HepG2 (cell line): ENCODE measurements around the gene CTNND2. TPM values are rescaled to one million over a fixed set of nuclear protein-coding genes. Genes with fewer than 3 reads are reported as not detected.

Experiments used
- ATAC-seq: fragments of 200-7000 bp; cut with Tn5 transposase; 3 replicates; pipeline ENCODE4 v1.9.1; 2020; ENCODE audit warnings: mild to moderate bottlenecking, moderate library complexity
- BruUV-seq: library from RNA; stranded (reverse); fragments of 400-500 nt; replicated peaks from 2 replicates; lab custom pipeline; 2021; lab: Mats Ljungman, UMichigan
- CTCF ChIA-PET: fragments of 300-600 bp; formaldehyde crosslinking; extraction: SDS; loops from one replicate; lab custom pipeline; 2021; ENCODE audit warnings: low total read pairs, inconsistent platforms, low intra/inter-chr PET ratio; lab: Yijun Ruan, JAX
- POLR2A ChIA-PET: fragments of 350-600 bp; sonication (Branson Sonifier 250); formaldehyde crosslinking; loops from one replicate; lab custom pipeline; 2020; ENCODE audit warnings: antibody characterized with exemption, inconsistent platforms; lab: Yijun Ruan, JAX
- DNase-seq: peaks from one replicate; pipeline ENCODE4 v3.0.0-alpha.2; 2015; ENCODE audit warnings: low spot score
- FAIRE-seq: peaks from 3 replicates; lab custom pipeline; 2011; peaks lifted over from hg19 to GRCh38; lab: Jason Lieb, UNC
- H2AFZ ChIP-seq: one replicate; pipeline ENCODE4 v1.6.1; 2011; ENCODE audit warnings: low read length, inconsistent platforms
- H3K27ac ChIP-seq: fragments of 300-600 bp; 3 replicates; pipeline ENCODE4 v1.8.0; 2011; ENCODE audit warnings: mixed run types, mild to moderate bottlenecking, mixed read lengths, low read length, inconsistent platforms; ENCODE audit not compliant: insufficient read depth; ENCODE audit errors: extremely low read length
- H3K27me3 ChIP-seq, 2 experiments: fragments of 200-600 bp in 1 of 2; 2 replicates in 1 of 2; 3 replicates in 1 of 2; pipeline versions ENCODE4 v1.6.0 to v1.8.0; 2011; ENCODE audit warnings: low read length in 2 of 2, mild to moderate bottlenecking in 2 of 2, moderate library complexity in 2 of 2, inconsistent platforms in 1 of 2; ENCODE audit not compliant: insufficient read depth in 2 of 2, control insufficient read depth in 1 of 2
- H3K36me3 ChIP-seq, 2 experiments: fragments of 200-600 bp in 1 of 2; replicated peaks in 1 of 2; 2 replicates in 1 of 2; 3 replicates in 1 of 2; pipeline versions ENCODE4 v1.5.1 to v1.8.0; 2011; ENCODE audit warnings: low read length in 2 of 2, inconsistent platforms in 1 of 2; ENCODE audit not compliant: insufficient read depth in 2 of 2, control insufficient read depth in 1 of 2
- H3K4me1 ChIP-seq: 2 replicates; pipeline ENCODE4 v1.5.1; 2012; ENCODE audit warnings: low read length, inconsistent platforms; ENCODE audit not compliant: insufficient read depth
- H3K4me2 ChIP-seq: 2 replicates; pipeline ENCODE4 v1.6.0; 2011; ENCODE audit warnings: low read depth, low read length, inconsistent platforms
- H3K4me3 ChIP-seq, 3 experiments: fragments of 200-600 bp in 1 of 3; sonication (generic), shearing (Covaris generic) in 1 of 3; replicated peaks in 1 of 3; 2 replicates each; pipeline ENCODE4 v1.5.1; 2011 to 2016; ENCODE audit warnings: low read length in 3 of 3, inconsistent platforms in 2 of 3, low read depth in 2 of 3, mild to moderate bottlenecking in 2 of 3, control low read depth in 1 of 3, mixed read lengths in 1 of 3; ENCODE audit not compliant: insufficient read depth in 1 of 3
- H3K79me2 ChIP-seq: one replicate; pipeline ENCODE4 v1.6.1; 2011; ENCODE audit warnings: low read length, inconsistent platforms; ENCODE audit not compliant: insufficient read depth
- H3K9ac ChIP-seq: 2 replicates; pipeline ENCODE4 v1.6.0; 2011; ENCODE audit warnings: mild to moderate bottlenecking, low read depth, low read length, inconsistent platforms; ENCODE audit not compliant: insufficient read depth
- H3K9me3 ChIP-seq: 2 replicates; pipeline ENCODE4 v1.5.1; 2012; ENCODE audit warnings: mild to moderate bottlenecking, low read length
- H4K20me1 ChIP-seq: 2 replicates; pipeline ENCODE4 v1.6.0; 2011; ENCODE audit warnings: inconsistent platforms, mild to moderate bottlenecking, low read length, moderate library complexity; ENCODE audit not compliant: insufficient read depth
- FOXC1 ChIP-seq: sonication (generic); formaldehyde crosslinking; IDR thresholded peaks from 2 replicates; pipeline ENCODE4 v1.8.0; 2022; ENCODE audit warnings: mild to moderate bottlenecking, missing genetic modification reagents, borderline replicate concordance
- FOXJ3 ChIP-seq: sonication (generic); formaldehyde crosslinking; IDR thresholded peaks from 2 replicates; pipeline ENCODE4 v1.4.0; 2020; ENCODE audit warnings: missing genetic modification reagents, mild to moderate bottlenecking, borderline replicate concordance
- RFX5 ChIP-seq: IDR thresholded peaks from 2 replicates; pipeline ENCODE4 v1.6.1; 2011; ENCODE audit warnings: low read depth, low read length, improper control_type of control experiment
- SIN3A ChIP-seq: IDR thresholded peaks from 2 replicates; pipeline ENCODE4 v1.6.1; 2011; ENCODE audit warnings: low read depth, mild to moderate bottlenecking, control low read depth, low read length, borderline replicate concordance
- SOX5 ChIP-seq: IDR thresholded peaks from 2 replicates; pipeline ENCODE4 v1.6.1; 2016; ENCODE audit warnings: borderline replicate concordance
- ZFYVE20 ChIP-seq: sonication (generic); formaldehyde crosslinking; IDR thresholded peaks from 2 replicates; pipeline ENCODE4 v1.8.0; 2023; ENCODE audit warnings: low read depth, mild to moderate bottlenecking, moderate library complexity, missing genetic modification reagents, borderline replicate concordance
- ZNF24 ChIP-seq: fragments of 450-650 bp; IDR thresholded peaks from 2 replicates; pipeline ENCODE4 v1.6.1; 2017; ENCODE audit warnings: antibody characterized with exemption, mild to moderate bottlenecking
- ZNF33B ChIP-seq: sonication (generic); formaldehyde crosslinking; IDR thresholded peaks from 2 replicates; pipeline ENCODE4 v1.5.1; 2020; ENCODE audit warnings: mild to moderate bottlenecking, missing genetic modification reagents
- ZNF34 ChIP-seq: sonication (generic); formaldehyde crosslinking; IDR thresholded peaks from 2 replicates; pipeline ENCODE4 v1.4.0; 2020; ENCODE audit warnings: mild to moderate bottlenecking, missing genetic modification reagents, borderline replicate concordance
- ZNF432 ChIP-seq: sonication (generic); formaldehyde crosslinking; IDR thresholded peaks from 2 replicates; pipeline ENCODE4 v1.5.0; 2020; ENCODE audit warnings: missing genetic modification reagents, mild to moderate bottlenecking, borderline replicate concordance
- ZNF570 ChIP-seq: sonication (generic); formaldehyde crosslinking; IDR thresholded peaks from 2 replicates; pipeline ENCODE4 v1.4.0; 2020; ENCODE audit warnings: mild to moderate bottlenecking, missing genetic modification reagents, borderline replicate concordance
- ZNF607 ChIP-seq: sonication (generic); formaldehyde crosslinking; IDR thresholded peaks from 2 replicates; pipeline ENCODE4 v1.5.1; 2020; ENCODE audit warnings: missing genetic modification reagents, mild to moderate bottlenecking, borderline replicate concordance
- ZNF773 ChIP-seq: sonication (generic); formaldehyde crosslinking; IDR thresholded peaks from 2 replicates; pipeline ENCODE4 v1.4.0; 2020; ENCODE audit warnings: missing genetic modification reagents, borderline replicate concordance
- WGBS: methylation state at CpG from one replicate; pipeline ENCODE4 v1.1.6; 2017; ENCODE audit warnings: low lambda C conversion rate; 5-methylcytosine and 5-hydroxymethylcytosine counted together
- in situ Hi-C: cut with HindIII; loops from 2 replicates; pipeline ENCODE4 v1.10.0; 2017; ENCODE audit warnings: low pct_unique_long_range_greater_than_20kb; ENCODE audit not compliant: extremely low pct_ligation_motif_present
- intact Hi-C: fragments of 100-400 bp; cut with micrococcal nuclease; formaldehyde crosslinking; loops from one replicate; pipeline ENCODE4 v1.10.0; 2022; ENCODE audit not compliant: unreplicated experiment
- polyA plus RNA-seq, 8 experiments: library from polyadenylated mRNA; depleted of rRNA in 3 of 8; stranded (reverse) in 7 of 8; unstranded in 1 of 8; fragments of >200 nt; fragmentation: Illumina TruSeq in 4 of 8; extraction: Trizol in 4 of 8; gene quantifications; 2 replicates each; pipeline versions ENCODE4 v1.2.1 to v1.2.3, GENCODE V29; 2011 to 2016; ENCODE audit warnings: low read depth in 4 of 8, missing spikeins in 1 of 8, mixed read lengths in 1 of 8; ENCODE audit not compliant: insufficient read depth in 1 of 8
- total RNA-seq, 5 experiments: library from RNA; depleted of rRNA; stranded (reverse); fragments of >200 nt; fragmentation: Illumina TruSeq; extraction: Trizol; gene quantifications; 2 replicates each; pipeline ENCODE4 v1.2.3, GENCODE V29; 2016; ENCODE audit warnings: low read depth in 1 of 5
- TF ChIP-seq, protein P1 (sequence below): IDR thresholded peaks from 2 replicates; pipeline ENCODE4 v1.6.1; 2018; ENCODE audit warnings: missing genetic modification reagents, mild to moderate bottlenecking, missing compliant biosample characterization
- TF ChIP-seq, protein P2 (sequence below): sonication (generic); formaldehyde crosslinking; IDR thresholded peaks from 2 replicates; pipeline ENCODE4 v1.4.0; 2020; ENCODE audit warnings: mild to moderate bottlenecking, low read depth, missing genetic modification reagents
- TF ChIP-seq, protein P3 (sequence below): IDR thresholded peaks from 2 replicates; pipeline ENCODE4 v1.6.1; 2016; ENCODE audit warnings: mild to moderate bottlenecking
- TF ChIP-seq, protein P4 (sequence below): sonication (generic); formaldehyde crosslinking; IDR thresholded peaks from 2 replicates; pipeline ENCODE4 v1.4.0; 2020; ENCODE audit warnings: missing genetic modification reagents

CTNND2 gene
- total and polyA plus RNA-seq, 2 of the 13 experiments (the other 11 are each of a cell fraction or from before 2014, with no cell fraction given): not detected

DNA sequence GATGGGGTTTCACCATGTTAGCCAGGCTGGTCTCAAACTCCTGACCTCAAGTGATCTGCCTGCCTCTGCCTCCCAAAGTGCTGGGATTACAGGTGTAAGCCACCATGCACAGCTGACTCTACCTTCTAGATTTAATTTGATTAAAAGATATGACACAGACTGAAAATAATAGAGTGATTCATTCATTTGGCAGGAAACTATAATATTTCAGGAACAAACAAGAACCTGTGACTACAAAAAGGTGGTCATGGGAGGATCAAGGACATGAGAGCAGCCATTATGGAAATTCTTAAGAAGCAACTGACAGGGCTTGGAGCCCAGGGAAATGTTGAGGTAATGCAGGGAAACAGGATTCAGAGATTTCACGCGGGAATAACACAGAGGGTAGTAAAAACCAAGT is 877.7 kb downstream of the CTNND2 start:
- no peak for DNase-seq
- no peak overlapping the region for H3K4me3 ChIP-seq
- ChIA-PET POLR2A (no interaction called here), CTCF (no interaction called here)
- H3K9me3 ChIP-seq: peaks cover 6% of the 10 kb centered on the region
- no peaks in the 10 kb centered on the region for H3K79me2 ChIP-seq
- no peaks in the 10 kb centered on the region for H3K36me3 ChIP-seq
- TF ChIP-seq SIN3A (no peak), FOXC1 (CRISPR knock-in tag) (no peak), ZNF24 (no peak), ZFYVE20 (CRISPR knock-in tag) (no peak), ZNF570 (CRISPR knock-in tag) (no peak), ZNF607 (CRISPR knock-in tag) (no peak), ZNF773 (CRISPR knock-in tag) (no peak), RFX5 (no peak), ZNF34 (no peak), ZNF33B (no peak), FOXJ3 (no peak), ZNF432 (CRISPR knock-in tag) (no peak), SOX5 (CRISPR knock-in tag) (no peak)
- TF ChIP-seq, protein P1, sequence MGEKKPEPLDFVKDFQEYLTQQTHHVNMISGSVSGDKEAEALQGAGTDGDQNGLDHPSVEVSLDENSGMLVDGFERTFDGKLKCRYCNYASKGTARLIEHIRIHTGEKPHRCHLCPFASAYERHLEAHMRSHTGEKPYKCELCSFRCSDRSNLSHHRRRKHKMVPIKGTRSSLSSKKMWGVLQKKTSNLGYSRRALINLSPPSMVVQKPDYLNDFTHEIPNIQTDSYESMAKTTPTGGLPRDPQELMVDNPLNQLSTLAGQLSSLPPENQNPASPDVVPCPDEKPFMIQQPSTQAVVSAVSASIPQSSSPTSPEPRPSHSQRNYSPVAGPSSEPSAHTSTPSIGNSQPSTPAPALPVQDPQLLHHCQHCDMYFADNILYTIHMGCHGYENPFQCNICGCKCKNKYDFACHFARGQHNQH (CRISPR knock-in tag): no peak
- TF ChIP-seq, protein P2, sequence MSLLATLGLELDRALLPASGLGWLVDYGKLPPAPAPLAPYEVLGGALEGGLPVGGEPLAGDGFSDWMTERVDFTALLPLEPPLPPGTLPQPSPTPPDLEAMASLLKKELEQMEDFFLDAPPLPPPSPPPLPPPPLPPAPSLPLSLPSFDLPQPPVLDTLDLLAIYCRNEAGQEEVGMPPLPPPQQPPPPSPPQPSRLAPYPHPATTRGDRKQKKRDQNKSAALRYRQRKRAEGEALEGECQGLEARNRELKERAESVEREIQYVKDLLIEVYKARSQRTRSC (CRISPR knock-in tag): no peak
- TF ChIP-seq, protein P3, sequence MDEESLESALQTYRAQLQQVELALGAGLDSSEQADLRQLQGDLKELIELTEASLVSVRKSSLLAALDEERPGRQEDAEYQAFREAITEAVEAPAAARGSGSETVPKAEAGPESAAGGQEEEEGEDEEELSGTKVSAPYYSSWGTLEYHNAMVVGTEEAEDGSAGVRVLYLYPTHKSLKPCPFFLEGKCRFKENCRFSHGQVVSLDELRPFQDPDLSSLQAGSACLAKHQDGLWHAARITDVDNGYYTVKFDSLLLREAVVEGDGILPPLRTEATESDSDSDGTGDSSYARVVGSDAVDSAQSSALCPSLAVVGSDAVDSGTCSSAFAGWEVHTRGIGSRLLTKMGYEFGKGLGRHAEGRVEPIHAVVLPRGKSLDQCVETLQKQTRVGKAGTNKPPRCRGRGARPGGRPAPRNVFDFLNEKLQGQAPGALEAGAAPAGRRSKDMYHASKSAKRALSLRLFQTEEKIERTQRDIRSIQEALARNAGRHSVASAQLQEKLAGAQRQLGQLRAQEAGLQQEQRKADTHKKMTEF (CRISPR knock-in tag): no peak
- TF ChIP-seq, protein P4, sequence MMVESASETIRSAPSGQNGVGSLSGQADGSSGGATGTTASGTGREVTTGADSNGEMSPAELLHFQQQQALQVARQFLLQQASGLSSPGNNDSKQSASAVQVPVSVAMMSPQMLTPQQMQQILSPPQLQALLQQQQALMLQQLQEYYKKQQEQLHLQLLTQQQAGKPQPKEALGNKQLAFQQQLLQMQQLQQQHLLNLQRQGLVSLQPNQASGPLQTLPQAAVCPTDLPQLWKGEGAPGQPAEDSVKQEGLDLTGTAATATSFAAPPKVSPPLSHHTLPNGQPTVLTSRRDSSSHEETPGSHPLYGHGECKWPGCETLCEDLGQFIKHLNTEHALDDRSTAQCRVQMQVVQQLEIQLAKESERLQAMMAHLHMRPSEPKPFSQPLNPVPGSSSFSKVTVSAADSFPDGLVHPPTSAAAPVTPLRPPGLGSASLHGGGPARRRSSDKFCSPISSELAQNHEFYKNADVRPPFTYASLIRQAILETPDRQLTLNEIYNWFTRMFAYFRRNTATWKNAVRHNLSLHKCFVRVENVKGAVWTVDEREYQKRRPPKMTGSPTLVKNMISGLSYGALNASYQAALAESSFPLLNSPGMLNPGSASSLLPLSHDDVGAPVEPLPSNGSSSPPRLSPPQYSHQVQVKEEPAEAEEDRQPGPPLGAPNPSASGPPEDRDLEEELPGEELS (CRISPR knock-in tag): no peak
- BruUV-seq: no TSS peak
- H4K20me1 ChIP-seq: no peaks in the 10 kb centered on the region
- no peaks in the 10 kb centered on the region for H3K4me1 ChIP-seq
- H2AFZ ChIP-seq: no peak overlapping the region
- 0% methylated on average over 2 of the region's 2 CpGs for WGBS
- H3K27ac ChIP-seq: no peak overlapping the region
- ATAC-seq: no peak
- no peak overlapping the region for H3K9ac ChIP-seq
- in situ Hi-C loops: no loop called here
- no peak for FAIRE-seq
- H3K4me2 ChIP-seq: no peak overlapping the region
- intact Hi-C loops: no loop called here
- H3K27me3 ChIP-seq: no peaks in the 10 kb centered on the region; a peak in 1 of 5 replicates
